T47D (cell line): ENCODE results near the gene MFAP4.

ENCODE experiments used
- DNase-seq, 2 experiments: peaks; one replicate each; pipeline versions ENCODE4 v3.0.0 to v3.0.0-alpha.2; 2011 to 2012; ENCODE audit warnings: low read depth in 1 of 2, low spot score in 1 of 2
- JUND ChIP-seq: IDR thresholded peaks from 2 replicates; pipeline ENCODE4 v1.6.1; 2012; ENCODE audit warnings: low read depth
- in situ Hi-C: cut with HindIII; loops from 2 replicates; pipeline ENCODE4 v1.10.0; 2016; ENCODE audit warnings: low sequenced_read_pairs, low pct_unique_long_range_greater_than_20kb

Gene MFAP4, protein sequence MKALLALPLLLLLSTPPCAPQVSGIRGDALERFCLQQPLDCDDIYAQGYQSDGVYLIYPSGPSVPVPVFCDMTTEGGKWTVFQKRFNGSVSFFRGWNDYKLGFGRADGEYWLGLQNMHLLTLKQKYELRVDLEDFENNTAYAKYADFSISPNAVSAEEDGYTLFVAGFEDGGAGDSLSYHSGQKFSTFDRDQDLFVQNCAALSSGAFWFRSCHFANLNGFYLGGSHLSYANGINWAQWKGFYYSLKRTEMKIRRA

DNA sequence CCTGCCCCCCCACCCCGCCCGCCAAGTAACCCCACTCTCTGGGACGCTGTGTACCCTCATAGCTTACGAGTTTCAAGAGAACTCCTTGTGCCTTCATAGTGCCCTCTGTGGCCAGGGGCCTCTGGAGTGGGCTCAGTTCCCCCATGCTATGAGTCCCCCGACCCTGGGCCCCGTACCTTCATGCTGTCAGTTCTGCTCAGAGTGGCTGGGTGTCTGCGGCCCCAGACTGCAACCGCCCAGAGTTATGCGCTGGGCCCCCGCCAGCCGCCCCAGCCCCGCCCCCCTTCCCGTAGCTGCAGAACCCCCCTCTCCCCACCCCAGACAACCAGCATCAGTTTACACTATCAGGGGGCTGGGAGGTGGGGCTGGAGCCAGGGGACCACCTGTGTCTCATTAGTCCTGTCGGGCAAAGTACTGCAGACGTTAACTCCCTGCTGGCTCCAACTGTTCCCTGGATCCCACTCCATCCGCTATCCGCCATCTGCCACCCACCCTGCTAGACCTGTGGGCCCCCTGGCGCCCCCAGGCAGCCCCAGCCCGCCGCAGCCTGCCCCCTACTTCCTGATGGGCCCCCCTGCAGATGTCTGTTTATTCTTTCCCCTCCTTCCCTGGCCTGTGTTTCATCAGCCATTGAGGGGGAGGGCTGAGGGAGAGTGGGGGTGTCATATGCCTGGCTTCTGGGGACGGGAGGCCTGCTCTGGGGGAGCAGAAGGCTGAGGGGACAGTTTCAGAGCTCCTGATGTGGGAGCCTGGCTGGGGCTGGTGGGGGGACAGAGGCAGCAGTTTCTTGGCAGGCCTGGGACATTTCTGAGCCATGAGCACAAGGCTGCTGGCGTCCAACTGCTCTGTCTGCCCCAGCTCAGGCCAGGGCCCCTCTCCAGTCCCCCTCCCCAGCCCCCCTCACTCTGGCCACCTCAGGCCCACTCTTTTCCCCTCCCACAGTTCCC is at the start of gene MFAP4:
MFAP4 (minus strand) TSS at position 217 of the 947 bp plus-strand sequence; CDS start at position 182, 35 bp downstream.
- no peak for DNase-seq
- in situ Hi-C loops, result no loop called here
- TF ChIP-seq JUND, result no peak

DNA sequence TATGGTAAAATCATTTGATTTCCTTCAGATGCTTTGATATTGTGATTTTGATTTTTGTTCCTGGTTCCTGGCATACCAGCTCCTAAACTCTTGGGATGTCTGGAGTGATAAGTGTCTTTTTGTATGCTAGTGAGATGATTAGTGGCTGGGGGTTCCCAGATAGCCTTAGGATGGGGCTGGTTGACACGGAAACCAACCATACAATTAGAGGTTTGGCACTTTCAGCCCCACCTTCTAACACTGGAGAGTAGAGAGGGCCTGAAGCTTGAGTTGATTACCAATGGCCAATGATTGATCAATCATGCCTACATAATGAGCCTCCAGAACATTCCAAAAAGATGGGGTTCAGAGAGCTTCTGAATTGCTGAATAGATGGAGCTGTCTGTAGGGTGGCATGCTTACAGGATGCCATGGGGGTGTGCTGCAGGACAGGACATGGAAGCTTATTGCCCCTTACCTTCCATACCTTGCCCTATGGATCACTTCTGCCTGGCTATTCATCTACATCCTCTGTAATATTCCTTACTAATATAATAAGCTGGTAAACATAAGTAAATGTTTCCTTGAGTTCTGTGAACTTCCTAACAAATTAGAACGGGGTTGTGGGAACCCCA is 46.8 kb upstream of the MFAP4 start:
- TF ChIP-seq JUND, result no peak
- no peak for DNase-seq
- in situ Hi-C loops, result no loop called here

- no peak for DNase-seq
- in situ Hi-C loops, result no loop called here
- TF ChIP-seq JUND, result no peak
Measured at GRCh38 chr17:19433255-19433654, 46.3 kb upstream of the MFAP4 start.

GRCh38 chr17:19431691-19432090 is 44.7 kb upstream of the MFAP4 start:
- TF ChIP-seq JUND, result no peak
- in situ Hi-C loops, result no loop called here
- DNase-seq, result no peak

DNA sequence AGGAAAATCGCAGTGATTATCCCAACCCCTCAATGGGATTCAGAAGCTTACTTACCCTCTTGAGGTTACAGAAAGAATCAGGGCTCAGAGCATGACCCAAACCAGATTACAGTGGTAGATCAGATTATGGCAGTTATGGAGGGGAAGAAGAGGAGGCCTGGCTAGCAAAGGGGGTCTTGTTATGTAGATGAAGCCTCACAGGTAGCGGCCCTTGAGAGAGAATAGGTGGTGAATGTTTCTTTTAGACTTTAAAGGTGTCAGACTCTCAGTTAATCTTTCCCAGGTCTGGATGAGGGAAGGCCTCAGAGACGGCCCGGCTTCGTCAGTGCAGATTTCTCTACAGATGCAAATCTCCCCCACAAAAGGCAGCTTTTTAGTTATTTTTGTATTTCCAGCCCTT is 39.6 kb upstream of the MFAP4 start:
- in situ Hi-C loops, result no loop called here
- DNase-seq, result no peak
- TF ChIP-seq JUND, result no peak

- in situ Hi-C loops, result no loop called here
- no peak for DNase-seq
- TF ChIP-seq JUND, result no peak
Measured at GRCh38 chr17:19424934-19425868, 38.2 kb upstream of the MFAP4 start.

GRCh38 chr17:19421926-19422325 is 34.9 kb upstream of the MFAP4 start:
- no peak for TF ChIP-seq JUND
- no peak for DNase-seq
- in situ Hi-C loops, result no loop called here

GRCh38 chr17:19421219-19421618 is 34.2 kb upstream of the MFAP4 start:
- DNase-seq, result no peak
- no peak for TF ChIP-seq JUND
- in situ Hi-C loops, result no loop called here

- DNase-seq, result no peak
- in situ Hi-C loops, result no loop called here
- no peak for TF ChIP-seq JUND
Measured at GRCh38 chr17:19418251-19418992, 31.4 kb upstream of the MFAP4 start.

DNA sequence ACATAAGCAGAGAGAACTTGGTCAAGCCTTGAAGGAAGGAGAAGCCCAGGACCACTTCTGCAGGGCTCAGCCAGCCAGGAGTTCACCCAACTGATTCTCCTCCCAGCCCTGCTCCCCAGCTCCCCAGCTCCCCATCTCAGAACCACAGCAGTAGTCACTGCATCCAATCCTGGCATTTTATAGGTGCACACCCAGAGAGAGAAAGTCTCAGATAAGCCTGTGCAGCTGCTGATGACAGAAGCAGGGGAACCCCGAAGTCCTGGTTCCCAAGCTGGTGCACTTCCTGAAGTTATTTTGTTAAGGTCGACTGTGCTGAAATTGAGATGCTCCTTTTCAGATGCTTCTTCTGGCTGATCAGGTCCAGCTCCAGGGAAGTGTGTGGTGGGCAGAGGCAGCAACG is 30.6 kb upstream of the MFAP4 start:
- TF ChIP-seq JUND, result no peak
- no peak for DNase-seq
- in situ Hi-C loops, result no loop called here
